ENCODE measurements around the gene SEPHS1. TPM values are rescaled to one million over a fixed set of nuclear protein-coding genes. Genes with fewer than 3 reads are reported as not detected.

The SEPHS1 gene
- total and polyA plus RNA-seq, 4 donors, result 53.3 to 101 (median 74.2) TPM

DNA sequence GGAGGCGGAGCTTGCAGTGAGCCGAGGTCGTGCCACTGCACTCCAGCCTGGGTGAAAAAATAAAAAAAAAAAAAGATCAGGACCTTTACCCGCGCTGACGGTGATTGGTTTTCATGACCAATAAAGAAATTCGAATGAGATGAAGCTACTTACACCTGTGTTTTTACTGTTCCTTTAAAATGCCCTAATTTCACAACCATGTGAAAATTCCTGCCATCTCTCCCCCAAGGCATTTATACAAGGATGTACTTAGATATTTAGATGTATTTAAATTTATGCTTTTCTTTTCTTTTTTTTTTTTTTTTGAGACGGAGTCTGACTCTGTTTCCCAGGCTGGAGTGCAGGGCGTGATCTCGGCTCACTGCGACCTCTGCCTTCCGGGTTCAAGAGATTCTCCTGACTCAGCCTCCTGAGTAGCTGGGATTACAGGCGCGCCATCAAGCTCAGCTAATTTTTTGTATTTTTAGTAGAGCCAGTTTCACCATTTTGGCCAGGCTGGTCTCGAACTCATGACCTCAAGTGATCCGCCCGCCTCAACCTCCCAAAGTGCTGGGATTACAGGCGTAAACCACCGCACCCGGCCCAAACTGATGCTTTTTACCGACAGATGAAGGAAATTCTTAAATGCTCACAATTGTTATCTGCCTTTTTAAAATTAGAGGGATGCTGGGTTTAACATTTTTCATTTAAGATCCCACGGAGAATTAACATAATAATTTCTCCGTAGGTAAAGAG, 45.1 kb downstream of the SEPHS1 start:
- WGBS (ENCODE audit: insufficient coverage), result 74% methylated on average over 11 of the region's 23 CpGs

GRCh38 chr10:13299437-13300287, 48.4 kb downstream of the SEPHS1 start, which contains the start of gene PHYH:
TSS of gene PHYH (minus strand) at chr10:13300064. CDS start at chr10:13300042, 22 bp downstream.
- peak within 1 kb of the TSS; percentile 59 for H3K4me3 ChIP-seq (ENCODE audit: low read depth, low read length)
- WGBS (ENCODE audit: insufficient coverage), result under 1% methylated on average over 88 of the region's 88 CpGs
- H3K27ac ChIP-seq (ENCODE audit: low read depth, low read length), result peak within 1 kb of the TSS; percentile 79
- H3K36me3 ChIP-seq (ENCODE audit: control insufficient read depth, insufficient read depth, low read length), result no peaks in the 10 kb centered on the region
- H3K27me3 ChIP-seq (ENCODE audit: control insufficient read depth, insufficient read depth, low read length), result no peaks in the 10 kb centered on the region
- DNase-seq (ENCODE audit: low read depth in 4 of 6, low spot score in 6 of 6), result peak; percentile 54 to 94 (median 72)
- H3K9me3 ChIP-seq (ENCODE audit: control insufficient read depth, insufficient read depth, low read length), result no peaks in the 10 kb centered on the region
- H3K4me1 ChIP-seq (ENCODE audit: control insufficient read depth, insufficient read depth, low read length), result peaks cover 32% of the 10 kb centered on the region

More for the DNA sequence above, 45.1 kb downstream of the SEPHS1 start:
- Histone ChIP-seq H3K4me1 (ENCODE audit: control insufficient read depth, insufficient read depth, low read length) (peaks cover 32% of the 10 kb centered on the region), H3K27ac (ENCODE audit: low read depth, low read length) (no peak overlapping the region), H3K9me3 (ENCODE audit: control insufficient read depth, insufficient read depth, low read length) (no peaks in the 10 kb centered on the region), H3K4me3 (ENCODE audit: low read depth, low read length) (no peak overlapping the region), H3K27me3 (ENCODE audit: control insufficient read depth, insufficient read depth, low read length) (no peaks in the 10 kb centered on the region), H3K36me3 (ENCODE audit: control insufficient read depth, insufficient read depth, low read length) (no peaks in the 10 kb centered on the region)
- DNase-seq (ENCODE audit: low read depth in 4 of 6, low spot score in 6 of 6), result no peak

- H3K9me3 ChIP-seq (ENCODE audit: control insufficient read depth, insufficient read depth, low read length), result no peaks in the 10 kb centered on the region
- H3K4me3 ChIP-seq (ENCODE audit: low read depth, low read length), result peak overlapping the region; percentile 59
- peaks cover 32% of the 10 kb centered on the region for H3K4me1 ChIP-seq (ENCODE audit: control insufficient read depth, insufficient read depth, low read length)
- H3K36me3 ChIP-seq (ENCODE audit: control insufficient read depth, insufficient read depth, low read length), result peaks cover 4% of the 10 kb centered on the region
- peak in 2 of 6 donors; percentile 5 to 36 for DNase-seq (ENCODE audit: low read depth in 4 of 6, low spot score in 6 of 6)
- peak overlapping the region; percentile 79 for H3K27ac ChIP-seq (ENCODE audit: low read depth, low read length)
- no peaks in the 10 kb centered on the region for H3K27me3 ChIP-seq (ENCODE audit: control insufficient read depth, insufficient read depth, low read length)
- WGBS (ENCODE audit: insufficient coverage), result 9% methylated on average over 9 of the region's 20 CpGs
Measured at GRCh38 chr10:13298748-13299436, 49.2 kb downstream of the SEPHS1 start.

DNA sequence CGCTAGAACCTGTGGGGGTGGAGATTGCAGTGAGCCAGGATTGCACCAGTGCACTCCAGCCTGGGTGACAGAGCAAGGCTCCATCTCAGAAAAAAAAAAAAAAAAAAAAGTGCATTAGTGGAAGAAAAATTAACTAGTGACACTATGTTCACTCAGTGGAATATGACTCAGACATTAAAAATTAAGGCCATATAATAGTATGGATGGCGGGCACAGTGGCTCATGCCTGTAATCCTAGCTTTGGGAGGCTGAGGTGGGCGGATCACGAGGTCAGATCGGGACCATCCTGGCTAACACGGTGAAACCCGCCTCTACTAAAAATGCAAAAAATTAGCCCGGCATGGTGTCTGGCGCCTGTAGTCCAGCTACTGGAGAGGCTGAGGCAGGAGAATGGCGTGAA, 51.6 kb downstream of the SEPHS1 start:
- no peak overlapping the region for H3K4me3 ChIP-seq (ENCODE audit: low read depth, low read length)
- WGBS (ENCODE audit: insufficient coverage), result 96% methylated on average over 7 of the region's 10 CpGs
- no peaks in the 10 kb centered on the region for H3K27me3 ChIP-seq (ENCODE audit: control insufficient read depth, insufficient read depth, low read length)
- no peak overlapping the region for H3K27ac ChIP-seq (ENCODE audit: low read depth, low read length)
- no peaks in the 10 kb centered on the region for H3K9me3 ChIP-seq (ENCODE audit: control insufficient read depth, insufficient read depth, low read length)
- H3K36me3 ChIP-seq (ENCODE audit: control insufficient read depth, insufficient read depth, low read length), result peaks cover 15% of the 10 kb centered on the region
- no peak for DNase-seq (ENCODE audit: low read depth in 4 of 6, low spot score in 6 of 6)
- peaks cover 22% of the 10 kb centered on the region for H3K4me1 ChIP-seq (ENCODE audit: control insufficient read depth, insufficient read depth, low read length)

DNA sequence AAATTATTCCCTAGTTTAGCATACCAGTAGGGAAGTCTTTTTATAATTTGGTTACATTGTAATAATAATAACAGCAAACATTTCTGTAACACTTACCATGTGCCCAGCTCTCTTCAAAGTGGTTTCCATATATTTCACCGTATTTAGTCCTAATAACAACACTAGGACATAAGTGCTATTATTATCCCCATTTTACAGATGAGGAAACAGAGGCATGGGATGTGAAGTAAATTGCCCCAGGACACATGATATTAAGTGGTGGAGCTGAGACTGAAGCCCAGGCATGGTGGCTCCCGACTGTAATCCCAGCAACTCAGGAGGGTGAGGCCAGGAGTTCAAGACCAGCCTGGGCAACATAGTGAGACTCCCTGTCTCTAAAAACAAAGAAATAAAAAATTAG, 53.3 kb downstream of the SEPHS1 start:
- peaks cover 9% of the 10 kb centered on the region for H3K4me1 ChIP-seq (ENCODE audit: control insufficient read depth, insufficient read depth, low read length)
- H3K4me3 ChIP-seq (ENCODE audit: low read depth, low read length), result no peak overlapping the region
- 100% methylated on average over 1 of the region's 2 CpGs for WGBS (ENCODE audit: insufficient coverage)
- no peaks in the 10 kb centered on the region for H3K9me3 ChIP-seq (ENCODE audit: control insufficient read depth, insufficient read depth, low read length)
- DNase-seq (ENCODE audit: low read depth in 4 of 6, low spot score in 6 of 6), result no peak
- no peaks in the 10 kb centered on the region for H3K27me3 ChIP-seq (ENCODE audit: control insufficient read depth, insufficient read depth, low read length)
- H3K36me3 ChIP-seq (ENCODE audit: control insufficient read depth, insufficient read depth, low read length), result peaks cover 18% of the 10 kb centered on the region
- H3K27ac ChIP-seq (ENCODE audit: low read depth, low read length), result no peak overlapping the region

GRCh38 chr10:13291821-13292773, 56.0 kb downstream of the SEPHS1 start:
- Histone ChIP-seq H3K27ac (ENCODE audit: low read depth, low read length) (no peak overlapping the region), H3K9me3 (ENCODE audit: control insufficient read depth, insufficient read depth, low read length) (no peaks in the 10 kb centered on the region), H3K27me3 (ENCODE audit: control insufficient read depth, insufficient read depth, low read length) (no peaks in the 10 kb centered on the region), H3K36me3 (ENCODE audit: control insufficient read depth, insufficient read depth, low read length) (peaks cover 29% of the 10 kb centered on the region), H3K4me3 (ENCODE audit: low read depth, low read length) (no peak overlapping the region), H3K4me1 (ENCODE audit: control insufficient read depth, insufficient read depth, low read length) (no peaks in the 10 kb centered on the region)
- DNase-seq (ENCODE audit: low read depth in 4 of 6, low spot score in 6 of 6), result peak in 1 of 6 donors; percentile 54
- WGBS (ENCODE audit: insufficient coverage), result 84% methylated on average over 12 of the region's 19 CpGs

GRCh38 chr10:13291061-13291460, 57.0 kb downstream of the SEPHS1 start:
- H3K9me3 ChIP-seq (ENCODE audit: control insufficient read depth, insufficient read depth, low read length), result no peaks in the 10 kb centered on the region
- H3K27ac ChIP-seq (ENCODE audit: low read depth, low read length), result no peak overlapping the region
- DNase-seq (ENCODE audit: low read depth in 4 of 6, low spot score in 6 of 6), result no peak
- H3K4me1 ChIP-seq (ENCODE audit: control insufficient read depth, insufficient read depth, low read length), result no peaks in the 10 kb centered on the region
- no CpG with 5 or more reads among the region's 4 CpGs for WGBS (ENCODE audit: insufficient coverage)
- H3K4me3 ChIP-seq (ENCODE audit: low read depth, low read length), result no peak overlapping the region
- peaks cover 34% of the 10 kb centered on the region for H3K36me3 ChIP-seq (ENCODE audit: control insufficient read depth, insufficient read depth, low read length)
- no peaks in the 10 kb centered on the region for H3K27me3 ChIP-seq (ENCODE audit: control insufficient read depth, insufficient read depth, low read length)

GRCh38 chr10:13284050-13284449, 64.0 kb downstream of the SEPHS1 start:
- no peak overlapping the region for H3K27ac ChIP-seq (ENCODE audit: low read depth, low read length)
- no peaks in the 10 kb centered on the region for H3K27me3 ChIP-seq (ENCODE audit: control insufficient read depth, insufficient read depth, low read length)
- H3K4me3 ChIP-seq (ENCODE audit: low read depth, low read length), result no peak overlapping the region
- H3K36me3 ChIP-seq (ENCODE audit: control insufficient read depth, insufficient read depth, low read length), result peaks cover 16% of the 10 kb centered on the region
- WGBS (ENCODE audit: insufficient coverage), result 100% methylated on average over 2 of the region's 4 CpGs
- no peaks in the 10 kb centered on the region for H3K9me3 ChIP-seq (ENCODE audit: control insufficient read depth, insufficient read depth, low read length)
- no peak for DNase-seq (ENCODE audit: low read depth in 4 of 6, low spot score in 6 of 6)
- H3K4me1 ChIP-seq (ENCODE audit: control insufficient read depth, insufficient read depth, low read length), result no peaks in the 10 kb centered on the region
